ENCODE data around the gene CHCHD3.
"Not testable (repeated sequence)": the region's sequence is repeated elsewhere in the genome, so short reads cannot be mapped to it uniquely, and the experiment has no call there.

The CHCHD3 gene

GRCh38 chr7:132979524-132979923 is 102.4 kb downstream of the CHCHD3 start:
- DNase-seq (ENCODE audit: extremely low spot score): no peak
- CTCF ChIA-PET: interaction anchor here (1.2 to 1.7 kb wide), 3 partner anchors 11 to 391 kb away, joined by 3 to 10 read pairs (median 4); no protein-coding TSS in a partner anchor
- no peak for TF ChIP-seq CTCF (IDR thresholded peaks at IDR 0.05; ENCODE audit: control extremely low read depth, extremely low read depth, low read depth, missing control alignments)
- POLR2A ChIA-PET: no interaction called here

GRCh38 chr7:132977234-132977633 is 104.7 kb downstream of the CHCHD3 start:
- DNase-seq (ENCODE audit: extremely low spot score): no peak
- POLR2A ChIA-PET: no interaction called here
- CTCF ChIA-PET: interaction anchor here (1.0 kb wide), 1 partner anchor 16 kb away, joined by 4 read pairs; no protein-coding TSS in a partner anchor
- no peak for TF ChIP-seq CTCF (IDR thresholded peaks at IDR 0.05; ENCODE audit: control extremely low read depth, extremely low read depth, low read depth, missing control alignments)

GRCh38 chr7:132972745-132973144 is 109.1 kb downstream of the CHCHD3 start:
- POLR2A ChIA-PET: no interaction called here
- TF ChIP-seq CTCF (IDR thresholded peaks at IDR 0.05; ENCODE audit: control extremely low read depth, extremely low read depth, low read depth, missing control alignments): no peak

GRCh38 chr7:132970257-132970656 is 111.6 kb downstream of the CHCHD3 start:
- no peak for TF ChIP-seq CTCF (IDR thresholded peaks at IDR 0.05; ENCODE audit: control extremely low read depth, extremely low read depth, low read depth, missing control alignments)
- no peak for DNase-seq (ENCODE audit: extremely low spot score)
- ChIA-PET CTCF (no interaction called here), POLR2A (no interaction called here)

More at GRCh38 chr7:132972745-132973144, 109.1 kb downstream of the CHCHD3 start:
- no peak for DNase-seq (ENCODE audit: extremely low spot score)
- CTCF ChIA-PET: interaction anchor here (1.4 kb wide), 1 partner anchor 19 kb away, joined by 8 read pairs; no protein-coding TSS in a partner anchor

GRCh38 chr7:132969520-132969919 is 112.4 kb downstream of the CHCHD3 start:
- ChIA-PET CTCF (interaction anchor here (1.5 kb wide), 1 partner anchor 11 kb away, joined by 4 read pairs; no protein-coding TSS in a partner anchor), POLR2A (no interaction called here)
- DNase-seq (ENCODE audit: extremely low spot score): no peak
- TF ChIP-seq CTCF (IDR thresholded peaks at IDR 0.05; ENCODE audit: control extremely low read depth, extremely low read depth, low read depth, missing control alignments): no peak

- DNase-seq (ENCODE audit: extremely low spot score); POLR2A ChIA-PET: not testable (repeated sequence)
- CTCF ChIA-PET: interaction anchor here (1.5 kb wide), 1 partner anchor 12 kb away, joined by 3 read pairs; no protein-coding TSS in a partner anchor
Measured at GRCh38 chr7:132967470-132967848, 114.4 kb downstream of the CHCHD3 start.

GRCh38 chr7:132966754-132967469 is 115.0 kb downstream of the CHCHD3 start:
- DNase-seq (ENCODE audit: extremely low spot score): no peak

More at GRCh38 chr7:132966754-132967469, 115.0 kb downstream of the CHCHD3 start:
- no peak for TF ChIP-seq CTCF (IDR thresholded peaks at IDR 0.05; ENCODE audit: control extremely low read depth, extremely low read depth, low read depth, missing control alignments)
- CTCF ChIA-PET: interaction anchor here (0.7 to 1.5 kb wide), 3 partner anchors 8 to 12 kb away, joined by 3 read pairs; no protein-coding TSS in a partner anchor
- POLR2A ChIA-PET: no interaction called here
